ENCODE results near the gene ST6GALNAC5.
"Not testable (repeated sequence)": the region's sequence is repeated elsewhere in the genome, so short reads cannot be mapped to it uniquely, and the experiment has no call there.

ST6GALNAC5 gene

GRCh38 chr1:76871355-76871974 is 4.2 kb downstream of the ST6GALNAC5 start:
- Histone ChIP-seq H3K27me3 (ENCODE audit: insufficient read depth, poor library complexity, severe bottlenecking) (peaks cover 33% of the 10 kb centered on the region), H3K4me3 (replicated peaks; ENCODE audit: insufficient read depth, low read length) (no peak overlapping the region), H3K27ac (replicated peaks) (no peak overlapping the region)
- DNase-seq (ENCODE audit: low read depth in 1 of 2, low spot score in 1 of 2): no peak
- TF ChIP-seq SPI1 (IDR thresholded peaks at IDR 0.05; ENCODE audit: borderline replicate concordance, low read depth) (no peak; the same call in 1 of the 2 replicates), POLR2AphosphoS5 (IDR thresholded peaks at IDR 0.05; ENCODE audit: low read depth) (no peak)
- TF ChIP-seq, protein P1, sequence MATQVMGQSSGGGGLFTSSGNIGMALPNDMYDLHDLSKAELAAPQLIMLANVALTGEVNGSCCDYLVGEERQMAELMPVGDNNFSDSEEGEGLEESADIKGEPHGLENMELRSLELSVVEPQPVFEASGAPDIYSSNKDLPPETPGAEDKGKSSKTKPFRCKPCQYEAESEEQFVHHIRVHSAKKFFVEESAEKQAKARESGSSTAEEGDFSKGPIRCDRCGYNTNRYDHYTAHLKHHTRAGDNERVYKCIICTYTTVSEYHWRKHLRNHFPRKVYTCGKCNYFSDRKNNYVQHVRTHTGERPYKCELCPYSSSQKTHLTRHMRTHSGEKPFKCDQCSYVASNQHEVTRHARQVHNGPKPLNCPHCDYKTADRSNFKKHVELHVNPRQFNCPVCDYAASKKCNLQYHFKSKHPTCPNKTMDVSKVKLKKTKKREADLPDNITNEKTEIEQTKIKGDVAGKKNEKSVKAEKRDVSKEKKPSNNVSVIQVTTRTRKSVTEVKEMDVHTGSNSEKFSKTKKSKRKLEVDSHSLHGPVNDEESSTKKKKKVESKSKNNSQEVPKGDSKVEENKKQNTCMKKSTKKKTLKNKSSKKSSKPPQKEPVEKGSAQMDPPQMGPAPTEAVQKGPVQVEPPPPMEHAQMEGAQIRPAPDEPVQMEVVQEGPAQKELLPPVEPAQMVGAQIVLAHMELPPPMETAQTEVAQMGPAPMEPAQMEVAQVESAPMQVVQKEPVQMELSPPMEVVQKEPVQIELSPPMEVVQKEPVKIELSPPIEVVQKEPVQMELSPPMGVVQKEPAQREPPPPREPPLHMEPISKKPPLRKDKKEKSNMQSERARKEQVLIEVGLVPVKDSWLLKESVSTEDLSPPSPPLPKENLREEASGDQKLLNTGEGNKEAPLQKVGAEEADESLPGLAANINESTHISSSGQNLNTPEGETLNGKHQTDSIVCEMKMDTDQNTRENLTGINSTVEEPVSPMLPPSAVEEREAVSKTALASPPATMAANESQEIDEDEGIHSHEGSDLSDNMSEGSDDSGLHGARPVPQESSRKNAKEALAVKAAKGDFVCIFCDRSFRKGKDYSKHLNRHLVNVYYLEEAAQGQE (IDR thresholded peaks at IDR 0.05; ENCODE audit: insufficient replicate concordance, low read depth): no peak

GRCh38 chr1:76872944-76873343 is 5.7 kb downstream of the ST6GALNAC5 start:
- TF ChIP-seq SPI1 (IDR thresholded peaks at IDR 0.05; ENCODE audit: borderline replicate concordance, low read depth) (no peak), GABPA (IDR thresholded peaks at IDR 0.05; ENCODE audit: low read depth) (no peak), POLR2AphosphoS5 (IDR thresholded peaks at IDR 0.05; ENCODE audit: low read depth) (no peak), CTCF (IDR thresholded peaks at IDR 0.05; ENCODE audit: insufficient read depth, low read length) (no peak)
- TF ChIP-seq, protein P1 (IDR thresholded peaks at IDR 0.05; ENCODE audit: insufficient replicate concordance, low read depth): no peak
- H3K27me3 ChIP-seq (ENCODE audit: insufficient read depth, poor library complexity, severe bottlenecking): peaks cover 19% of the 10 kb centered on the region
- H3K4me3 ChIP-seq (replicated peaks; ENCODE audit: insufficient read depth, low read length): no peak overlapping the region
- no peak for DNase-seq (ENCODE audit: low read depth in 1 of 2, low spot score in 1 of 2)
- no peak overlapping the region for H3K27ac ChIP-seq (replicated peaks)

GRCh38 chr1:76876655-76877395 is 9.5 kb downstream of the ST6GALNAC5 start:
- Histone ChIP-seq H3K27ac (replicated peaks) (no peak overlapping the region), H3K4me3 (replicated peaks; ENCODE audit: insufficient read depth, low read length) (no peak overlapping the region), H3K27me3 (ENCODE audit: insufficient read depth, poor library complexity, severe bottlenecking) (no peaks in the 10 kb centered on the region)
- TF ChIP-seq POLR2AphosphoS5 (IDR thresholded peaks at IDR 0.05; ENCODE audit: low read depth) (no peak), CTCF (IDR thresholded peaks at IDR 0.05; ENCODE audit: insufficient read depth, low read length) (no peak), SPI1 (IDR thresholded peaks at IDR 0.05; ENCODE audit: borderline replicate concordance, low read depth) (peak; percentile 16; the same call in 1 of the 2 replicates), GABPA (IDR thresholded peaks at IDR 0.05; ENCODE audit: low read depth) (no peak)
- TF ChIP-seq, protein P1 (IDR thresholded peaks at IDR 0.05; ENCODE audit: insufficient replicate concordance, low read depth): no peak
- DNase-seq (ENCODE audit: low read depth in 1 of 2, low spot score in 1 of 2): no peak

DNA sequence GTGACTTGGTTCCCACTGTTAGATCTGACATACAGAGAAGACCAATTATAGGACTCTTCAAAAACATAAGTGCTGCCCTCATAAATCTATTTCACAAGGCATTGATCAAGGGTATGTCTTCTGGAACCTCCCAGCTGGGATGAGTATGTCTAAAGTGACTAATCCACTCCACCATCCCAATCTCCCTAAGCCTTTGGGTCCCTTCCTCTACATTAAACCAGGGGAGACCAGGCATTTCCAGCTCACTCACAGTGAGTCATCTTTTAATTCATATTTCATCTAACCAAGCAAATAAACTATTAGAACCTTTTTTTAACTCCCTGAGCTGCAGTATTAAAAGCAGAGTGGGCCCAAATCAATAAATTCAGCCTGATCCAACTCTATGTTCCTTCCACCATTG is 11.7 kb downstream of the ST6GALNAC5 start:
- H3K27me3 ChIP-seq (ENCODE audit: insufficient read depth, poor library complexity, severe bottlenecking); H3K4me3 ChIP-seq (replicated peaks; ENCODE audit: insufficient read depth, low read length); DNase-seq (ENCODE audit: low read depth in 1 of 2, low spot score in 1 of 2); H3K27ac ChIP-seq (replicated peaks): not testable (repeated sequence)

Data from HL-60 (cell line).